Endometrium (tissue), 2 donors: ENCODE data around the gene UTS2B.

ENCODE experiments used
- FAIRE-seq: peaks from 2 replicates; lab custom pipeline; 2012; peaks lifted over from hg19 to GRCh38; lab: Jason Lieb, UNC
- donor health status: control.
- donor health status: control.

The UTS2B gene

GRCh38 chr3:191321019-191321767, 9.1 kb downstream of the UTS2B start:
- FAIRE-seq: no peak

GRCh38 chr3:191320316-191320715, 10.0 kb downstream of the UTS2B start:
- no peak for FAIRE-seq

DNA sequence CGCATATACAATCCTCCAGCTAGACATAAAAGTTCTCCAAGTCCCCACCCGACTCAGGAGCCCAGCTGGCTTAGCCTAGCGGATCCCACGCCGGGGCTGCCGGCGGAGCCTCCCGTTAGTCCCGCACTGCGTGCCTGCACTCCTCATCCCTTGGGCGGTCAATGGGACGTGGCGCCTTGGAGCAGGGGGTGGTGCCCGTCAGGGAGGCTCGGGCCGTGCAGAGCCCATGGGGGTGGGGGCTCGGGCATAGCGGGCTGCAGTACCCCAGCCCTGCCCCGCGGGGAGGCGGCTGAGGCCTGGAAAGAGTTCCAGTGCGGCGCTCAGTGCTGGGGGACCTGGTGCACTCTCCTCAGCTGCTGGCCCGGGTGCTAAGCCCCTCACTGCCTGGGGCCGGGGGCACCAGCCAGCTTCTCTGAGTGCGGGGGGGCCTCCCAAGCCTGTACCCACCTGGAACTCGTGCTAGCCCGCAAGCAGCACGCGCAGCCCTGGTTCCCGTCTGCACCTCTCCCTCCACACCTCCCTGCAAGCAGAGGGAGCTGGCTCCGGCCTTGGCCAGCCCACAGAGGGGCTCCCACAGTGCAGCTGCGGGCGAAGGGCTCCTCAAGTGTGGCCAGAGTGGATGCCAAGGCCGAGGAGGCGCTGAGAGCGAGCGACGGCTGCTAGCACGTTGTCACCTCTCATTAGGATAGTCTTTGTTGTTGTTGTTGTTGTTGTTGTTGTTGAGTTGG, 13.3 kb downstream of the UTS2B start:
- FAIRE-seq: no peak

GRCh38 chr3:191314109-191314728, 16.1 kb downstream of the UTS2B start:
- FAIRE-seq: no peak

- no peak for FAIRE-seq
Observed at GRCh38 chr3:191313296-191313695, 17.0 kb downstream of the UTS2B start.

DNA sequence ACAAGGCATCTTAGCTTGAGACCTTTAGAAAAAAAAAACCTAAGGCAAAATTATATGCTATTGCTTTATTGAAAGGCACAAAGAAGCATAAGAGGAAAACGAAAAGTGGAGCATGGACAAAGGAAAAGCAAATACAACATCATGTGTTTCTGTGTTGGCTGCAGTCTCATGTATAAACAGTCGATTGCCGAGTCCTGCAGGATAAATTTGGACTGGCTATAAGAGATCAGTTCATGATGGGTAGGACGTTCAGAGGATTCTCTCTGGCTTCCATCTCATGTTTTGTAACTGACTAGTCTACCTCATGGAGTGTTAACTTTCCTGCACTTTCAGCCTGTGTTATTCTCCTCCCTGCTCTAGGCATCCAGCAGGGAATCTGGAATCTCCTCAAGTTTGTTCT, 23.0 kb downstream of the UTS2B start:
- FAIRE-seq: no peak

- no peak for FAIRE-seq
Observed at GRCh38 chr3:191306428-191306827, 23.9 kb downstream of the UTS2B start.

DNA sequence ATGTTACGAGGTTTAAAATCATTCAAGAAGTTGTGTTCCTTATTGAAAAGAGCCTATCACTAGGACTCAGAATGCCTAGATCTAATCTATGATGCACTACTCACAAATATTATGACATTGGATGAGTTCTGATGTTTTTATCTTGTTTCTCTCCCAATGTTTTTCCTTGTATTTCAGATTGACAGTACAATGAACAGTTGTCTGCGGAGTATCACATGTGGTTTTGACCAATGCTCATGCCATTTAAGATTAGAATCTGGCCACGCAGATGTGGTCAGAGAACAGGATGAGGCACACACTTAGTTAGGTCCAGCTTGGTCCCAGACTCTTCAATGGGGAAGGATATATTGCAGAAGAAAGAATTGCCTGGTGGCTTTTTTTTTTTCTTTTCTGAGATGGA, 26.7 kb downstream of the UTS2B start:
- FAIRE-seq: no peak

- FAIRE-seq: no peak
Observed at GRCh38 chr3:191302451-191302850, 27.9 kb downstream of the UTS2B start.

DNA sequence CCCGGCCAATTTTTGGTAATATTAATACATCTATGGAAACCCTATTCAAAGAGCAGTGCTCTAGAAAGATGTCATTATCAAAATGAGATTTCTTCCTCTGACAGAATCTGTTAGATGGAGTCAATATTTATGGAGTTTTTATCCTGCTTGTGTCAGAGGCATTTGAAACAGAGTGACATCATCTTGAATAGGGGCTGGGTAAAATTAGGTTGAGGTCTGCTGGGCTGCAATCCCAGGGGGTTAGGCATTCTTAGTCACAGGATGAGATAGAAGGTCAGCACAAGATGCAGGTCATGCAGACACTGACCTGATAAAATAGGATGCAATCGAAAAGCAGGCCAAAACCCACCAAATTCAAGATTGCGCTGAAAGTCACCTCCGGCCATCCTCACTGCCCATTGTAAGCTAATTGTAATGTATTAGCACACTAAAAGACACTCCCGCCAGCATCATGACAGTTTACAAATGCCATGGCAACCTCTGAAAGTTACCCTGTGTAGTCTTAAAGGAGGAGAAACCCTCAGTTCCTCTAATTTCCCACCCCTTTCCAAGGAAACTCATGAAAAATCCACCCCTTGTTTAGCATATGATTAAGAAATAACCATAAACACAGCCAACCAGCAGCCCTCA, 28.4 kb downstream of the UTS2B start:
- FAIRE-seq: no peak

GRCh38 chr3:191301017-191301416, 29.3 kb downstream of the UTS2B start:
- no peak for FAIRE-seq

DNA sequence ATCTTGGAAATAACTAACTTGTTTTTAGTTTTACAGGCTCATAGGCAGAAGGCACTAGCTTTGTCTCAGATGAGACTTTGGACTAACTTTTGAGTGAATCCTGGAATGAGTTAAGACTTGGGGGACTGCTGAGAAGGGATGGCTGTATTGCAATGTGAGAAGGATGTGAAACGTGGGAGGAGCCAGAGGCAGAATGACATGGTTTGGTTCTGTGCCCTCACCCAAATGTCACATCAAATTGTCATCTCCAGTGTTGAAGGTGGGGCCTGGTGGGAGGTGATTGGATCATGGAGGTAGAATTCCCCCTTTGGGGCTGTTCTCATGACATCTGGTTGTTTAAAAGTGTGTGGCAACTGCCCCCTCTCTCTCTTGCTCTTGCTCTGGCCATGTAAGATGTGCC, 29.9 kb downstream of the UTS2B start:
- FAIRE-seq: no peak

- FAIRE-seq: no peak
Observed at GRCh38 chr3:191298846-191299245, 31.5 kb downstream of the UTS2B start.

DNA sequence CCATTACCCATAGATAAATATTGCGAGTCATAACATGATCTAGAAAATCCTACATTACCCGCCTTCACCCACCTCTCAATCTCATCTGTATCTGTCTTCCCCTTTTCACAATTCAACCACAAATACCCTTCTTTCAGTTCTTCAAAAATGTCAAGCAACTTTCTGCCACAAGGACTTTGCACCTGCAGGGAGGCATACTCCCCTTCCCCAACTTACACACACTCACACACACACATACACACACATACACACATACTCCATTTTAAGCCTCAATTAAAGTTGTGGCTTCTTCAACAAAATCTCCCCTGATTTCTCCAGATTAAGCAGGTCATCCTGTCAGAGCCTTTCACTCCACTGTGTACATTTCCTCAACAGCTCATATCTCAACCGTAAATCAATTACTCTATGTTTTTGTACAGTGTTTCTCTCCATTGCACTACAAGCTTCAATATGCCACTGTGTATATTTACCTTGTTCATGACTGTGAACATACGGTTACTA, 34.2 kb downstream of the UTS2B start:
- no peak for FAIRE-seq

DNA sequence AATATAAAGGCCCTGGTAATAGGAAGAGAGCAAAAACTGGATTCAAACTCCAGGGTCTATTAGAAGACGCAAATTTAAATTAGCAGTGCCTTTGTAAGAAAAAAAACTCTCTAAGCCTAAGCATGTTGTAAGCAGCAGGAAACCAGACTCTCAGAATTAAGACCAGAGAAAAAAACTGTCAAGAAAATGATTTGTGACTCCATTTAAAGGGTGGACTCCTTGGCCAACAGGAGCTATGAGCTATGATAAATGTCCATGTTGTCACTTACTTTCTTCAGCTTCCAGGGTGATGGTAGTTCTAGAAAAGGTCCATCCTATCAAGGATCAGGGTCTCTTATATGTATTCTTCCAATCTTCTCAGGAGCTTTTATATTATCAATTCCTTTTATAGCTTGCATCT, 36.0 kb downstream of the UTS2B start:
- FAIRE-seq: no peak

DNA sequence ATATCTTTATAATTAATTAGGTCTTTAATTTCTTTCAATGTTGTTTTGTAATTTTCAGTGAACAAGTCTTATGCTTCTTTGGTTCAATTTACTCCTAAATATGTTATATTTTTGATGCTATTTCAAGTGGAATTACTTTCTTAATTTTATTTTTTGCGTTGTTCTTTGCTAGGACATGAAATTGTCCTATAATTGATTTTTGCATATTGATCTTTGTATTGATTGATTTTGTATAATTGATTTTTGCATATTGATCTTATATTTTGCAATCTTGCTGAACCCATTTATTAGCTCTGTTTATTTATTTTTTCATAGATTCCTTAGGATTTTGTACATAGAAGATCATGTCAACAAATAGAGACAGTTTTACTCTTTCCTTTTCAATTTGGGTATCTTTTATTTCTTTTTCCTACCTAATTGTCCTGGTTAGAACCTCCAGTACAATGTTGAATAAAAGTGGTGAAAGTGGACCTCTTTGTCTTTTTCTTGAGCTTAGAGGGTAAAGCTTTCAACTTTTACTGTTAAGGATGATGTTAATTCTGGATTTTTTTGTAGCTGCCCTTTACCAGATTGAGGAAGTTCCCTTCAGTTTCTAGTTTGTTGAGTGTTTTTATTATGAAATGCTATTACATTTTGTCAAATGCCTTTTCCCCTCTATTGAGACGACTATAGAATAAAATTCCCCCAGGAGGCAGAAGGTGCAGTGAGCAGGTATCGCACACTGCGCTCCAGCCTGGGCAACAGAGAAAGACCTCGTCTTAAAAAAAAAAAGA, 37.9 kb downstream of the UTS2B start:
- FAIRE-seq: no peak

DNA sequence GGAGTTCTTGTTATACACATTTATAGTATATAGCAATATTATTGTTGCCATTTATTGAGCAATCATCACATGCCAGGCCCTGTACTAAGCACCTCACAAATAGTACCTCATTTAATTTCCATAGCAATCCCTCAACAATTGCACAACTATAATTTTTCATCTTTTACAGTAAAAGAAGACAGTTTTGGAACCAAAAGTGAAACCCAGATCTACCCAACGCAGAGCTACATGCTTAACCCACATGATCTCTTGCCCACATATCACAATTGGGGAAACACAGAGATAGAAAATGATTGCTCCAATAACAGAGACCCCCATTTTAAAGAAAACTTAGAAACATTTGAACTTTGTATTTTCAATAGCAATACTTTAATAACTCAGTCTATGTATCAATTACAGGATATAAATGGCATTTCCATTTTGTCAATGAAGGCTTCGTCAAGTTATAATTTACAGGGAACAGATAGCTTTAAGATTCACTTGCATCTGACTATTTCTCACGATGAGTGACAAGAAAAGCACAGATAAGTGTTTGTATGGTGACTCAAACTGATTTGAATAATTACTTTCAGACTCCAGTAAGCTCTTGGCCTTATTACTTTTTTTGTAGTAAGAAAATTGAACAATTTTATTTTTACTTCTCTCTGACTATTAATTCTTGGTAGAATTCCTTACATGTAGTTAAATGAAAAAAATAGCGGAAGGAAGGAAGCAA, 39.9 kb downstream of the UTS2B start:
- no peak for FAIRE-seq

- FAIRE-seq: no peak
Observed at GRCh38 chr3:191283400-191283799, 46.9 kb downstream of the UTS2B start.

GRCh38 chr3:191282251-191283185, 47.8 kb downstream of the UTS2B start:
- no peak for FAIRE-seq

GRCh38 chr3:191280882-191281281, 49.4 kb downstream of the UTS2B start:
- FAIRE-seq: no peak
